ENCODE data around the gene ADI1.

GRCh38 chr2:3493615-3494007, 25.7 kb downstream of the ADI1 start:
- no peak for TF ChIP-seq POLR2AphosphoS5 (IDR thresholded peaks at IDR 0.05; ENCODE audit: low read length)
- no peak for TF ChIP-seq ZNF384 (IDR thresholded peaks at IDR 0.05; ENCODE audit: borderline replicate concordance, low read depth, low read length)
- no peak for TF ChIP-seq RAD21 (IDR thresholded peaks at IDR 0.05; ENCODE audit: insufficient read depth, low read depth, low read length)
- TF ChIP-seq, protein P1, sequence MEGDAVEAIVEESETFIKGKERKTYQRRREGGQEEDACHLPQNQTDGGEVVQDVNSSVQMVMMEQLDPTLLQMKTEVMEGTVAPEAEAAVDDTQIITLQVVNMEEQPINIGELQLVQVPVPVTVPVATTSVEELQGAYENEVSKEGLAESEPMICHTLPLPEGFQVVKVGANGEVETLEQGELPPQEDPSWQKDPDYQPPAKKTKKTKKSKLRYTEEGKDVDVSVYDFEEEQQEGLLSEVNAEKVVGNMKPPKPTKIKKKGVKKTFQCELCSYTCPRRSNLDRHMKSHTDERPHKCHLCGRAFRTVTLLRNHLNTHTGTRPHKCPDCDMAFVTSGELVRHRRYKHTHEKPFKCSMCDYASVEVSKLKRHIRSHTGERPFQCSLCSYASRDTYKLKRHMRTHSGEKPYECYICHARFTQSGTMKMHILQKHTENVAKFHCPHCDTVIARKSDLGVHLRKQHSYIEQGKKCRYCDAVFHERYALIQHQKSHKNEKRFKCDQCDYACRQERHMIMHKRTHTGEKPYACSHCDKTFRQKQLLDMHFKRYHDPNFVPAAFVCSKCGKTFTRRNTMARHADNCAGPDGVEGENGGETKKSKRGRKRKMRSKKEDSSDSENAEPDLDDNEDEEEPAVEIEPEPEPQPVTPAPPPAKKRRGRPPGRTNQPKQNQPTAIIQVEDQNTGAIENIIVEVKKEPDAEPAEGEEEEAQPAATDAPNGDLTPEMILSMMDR (IDR thresholded peaks at IDR 0.05 in 2 of 3, conservative IDR thresholded peaks at IDR 0.05 in 1 of 3; ENCODE audit: control insufficient read depth in 2 of 3, extremely low read depth in 1 of 3, insufficient read depth in 1 of 3, low read depth in 3 of 3, low read length in 3 of 3) = no peak
- TF ChIP-seq TAF1 (IDR thresholded peaks at IDR 0.05; ENCODE audit: borderline replicate concordance, low read depth, low read length) = no peak
- no peak for TF ChIP-seq EZH2 (IDR thresholded peaks at IDR 0.05; ENCODE audit: borderline replicate concordance, control insufficient read depth, low read depth, low read length)
- no peak for TF ChIP-seq BRCA1 (IDR thresholded peaks at IDR 0.05; ENCODE audit: low read depth, low read length)
- no peak for TF ChIP-seq SUPT20H (IDR thresholded peaks at IDR 0.05; ENCODE audit: borderline replicate concordance, control insufficient read depth, low read depth, low read length)
- no peak for TF ChIP-seq REST (IDR thresholded peaks at IDR 0.05; ENCODE audit: low read depth, low read length)
- no peak for TF ChIP-seq ZZZ3 (IDR thresholded peaks at IDR 0.05; ENCODE audit: control insufficient read depth, insufficient read length, low read depth)
- no peak for TF ChIP-seq POLR2A (IDR thresholded peaks at IDR 0.05; ENCODE audit: low read depth, low read length)
